IMR-90 (cell line): ENCODE results near the gene WIPF2.

Experiments
- CEBPB ChIP-seq: IDR thresholded peaks from 2 replicates; pipeline ENCODE4 v1.6.1; 2012; ENCODE audit warnings: low read depth, low read length, improper control_type of control experiment
- CTCF ChIP-seq: conservative IDR thresholded peaks from 2 replicates; pipeline ENCODE4 v1.5.1; 2012; ENCODE audit warnings: mild to moderate bottlenecking, low read depth, low read length, improper control_type of control experiment
- FOS ChIP-seq: fragments of 150-350 bp; IDR thresholded peaks from 2 replicates; pipeline ENCODE4 v1.6.1; 2016; ENCODE audit warnings: low read depth, low read length
- MAZ ChIP-seq: IDR thresholded peaks from 2 replicates; pipeline ENCODE4 v1.6.1; 2012; ENCODE audit warnings: low read depth, mild to moderate bottlenecking, low read length, improper control_type of control experiment, moderate library complexity, borderline replicate concordance
- POLR2A ChIP-seq: IDR thresholded peaks from 2 replicates; pipeline ENCODE4 v1.6.1; 2012; ENCODE audit warnings: mild to moderate bottlenecking, low read depth, low read length
- RAD21 ChIP-seq: IDR thresholded peaks from 2 replicates; pipeline ENCODE4 v1.6.1; 2012; ENCODE audit warnings: low read length, improper control_type of control experiment
- TF ChIP-seq, protein P1 (sequence below): fragments of 150-350 bp; IDR thresholded peaks from 2 replicates; pipeline ENCODE4 v1.6.1; 2017; ENCODE audit warnings: mild to moderate bottlenecking, antibody characterized with exemption, low read length, low read depth

- TF ChIP-seq, protein P1, sequence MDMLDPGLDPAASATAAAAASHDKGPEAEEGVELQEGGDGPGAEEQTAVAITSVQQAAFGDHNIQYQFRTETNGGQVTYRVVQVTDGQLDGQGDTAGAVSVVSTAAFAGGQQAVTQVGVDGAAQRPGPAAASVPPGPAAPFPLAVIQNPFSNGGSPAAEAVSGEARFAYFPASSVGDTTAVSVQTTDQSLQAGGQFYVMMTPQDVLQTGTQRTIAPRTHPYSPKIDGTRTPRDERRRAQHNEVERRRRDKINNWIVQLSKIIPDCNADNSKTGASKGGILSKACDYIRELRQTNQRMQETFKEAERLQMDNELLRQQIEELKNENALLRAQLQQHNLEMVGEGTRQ = no peak
- no peak for TF ChIP-seq CTCF
- TF ChIP-seq RAD21 = no peak
- TF ChIP-seq POLR2A = no peak
- TF ChIP-seq CEBPB = no peak
- no peak for TF ChIP-seq MAZ
- TF ChIP-seq FOS = no peak
Observed at GRCh38 chr17:40327244-40327729, 108.2 kb downstream of the WIPF2 start.
